ENCODE results near the gene STK24. TPM values are rescaled to one million over a fixed set of nuclear protein-coding genes. Genes with fewer than 3 reads are reported as not detected.

Gene STK24
- total RNA-seq, 1 experiment from 2014 or later: 55.3 TPM

GRCh38 chr13:98565726-98566565, 11.0 kb downstream of the STK24 start:
- in situ Hi-C loops (cut with HindIII; ENCODE audit: low pct_unique_long_range_greater_than_20kb, low sequenced_read_pairs): no loop called here
- no peak for DNase-seq (ENCODE audit: low read depth, low spot score)

GRCh38 chr13:98564204-98564603, 12.7 kb downstream of the STK24 start:
- in situ Hi-C loops (cut with HindIII; ENCODE audit: low pct_unique_long_range_greater_than_20kb, low sequenced_read_pairs): no loop called here

GRCh38 chr13:98563071-98563470, 13.8 kb downstream of the STK24 start:
- no peak for DNase-seq (ENCODE audit: low read depth, low spot score)
- in situ Hi-C loops (cut with HindIII; ENCODE audit: low pct_unique_long_range_greater_than_20kb, low sequenced_read_pairs): no loop called here

More at GRCh38 chr13:98564204-98564603, 12.7 kb downstream of the STK24 start:
- DNase-seq (ENCODE audit: low read depth, low spot score): no peak

- no peak for DNase-seq (ENCODE audit: low read depth, low spot score)
- in situ Hi-C loops (cut with HindIII; ENCODE audit: low pct_unique_long_range_greater_than_20kb, low sequenced_read_pairs): no loop called here
Measured at GRCh38 chr13:98559169-98559568, 17.7 kb downstream of the STK24 start.

GRCh38 chr13:98557937-98558792, 18.7 kb downstream of the STK24 start:
- DNase-seq (ENCODE audit: low read depth, low spot score): no peak
- in situ Hi-C loops (cut with HindIII; ENCODE audit: low pct_unique_long_range_greater_than_20kb, low sequenced_read_pairs): no loop called here

GRCh38 chr13:98556968-98557631, 19.8 kb downstream of the STK24 start:
- DNase-seq (ENCODE audit: low read depth, low spot score): no peak

GRCh38 chr13:98556142-98556816, 20.6 kb downstream of the STK24 start:
- in situ Hi-C loops (cut with HindIII; ENCODE audit: low pct_unique_long_range_greater_than_20kb, low sequenced_read_pairs): no loop called here
- DNase-seq (ENCODE audit: low read depth, low spot score): no peak

More at GRCh38 chr13:98556968-98557631, 19.8 kb downstream of the STK24 start:
- in situ Hi-C loops (cut with HindIII; ENCODE audit: low pct_unique_long_range_greater_than_20kb, low sequenced_read_pairs): no loop called here

GRCh38 chr13:98549728-98550317, 27.1 kb downstream of the STK24 start:
- in situ Hi-C loops (cut with HindIII; ENCODE audit: low pct_unique_long_range_greater_than_20kb, low sequenced_read_pairs): no loop called here
- DNase-seq (ENCODE audit: low read depth, low spot score): no peak

GRCh38 chr13:98549006-98549727, 27.7 kb downstream of the STK24 start:
- no peak for DNase-seq (ENCODE audit: low read depth, low spot score)
- in situ Hi-C loops (cut with HindIII; ENCODE audit: low pct_unique_long_range_greater_than_20kb, low sequenced_read_pairs): no loop called here

GRCh38 chr13:98548230-98548629, 28.7 kb downstream of the STK24 start:
- DNase-seq (ENCODE audit: low read depth, low spot score): no peak
- in situ Hi-C loops (cut with HindIII; ENCODE audit: low pct_unique_long_range_greater_than_20kb, low sequenced_read_pairs): no loop called here

GRCh38 chr13:98547455-98547854, 29.5 kb downstream of the STK24 start:
- in situ Hi-C loops (cut with HindIII; ENCODE audit: low pct_unique_long_range_greater_than_20kb, low sequenced_read_pairs): no loop called here
- no peak for DNase-seq (ENCODE audit: low read depth, low spot score)

- no peak for DNase-seq (ENCODE audit: low read depth, low spot score)
- in situ Hi-C loops (cut with HindIII; ENCODE audit: low pct_unique_long_range_greater_than_20kb, low sequenced_read_pairs): no loop called here
Measured at GRCh38 chr13:98546402-98546801, 30.5 kb downstream of the STK24 start.

GRCh38 chr13:98544104-98544710, 32.7 kb downstream of the STK24 start:
- in situ Hi-C loops (cut with HindIII; ENCODE audit: low pct_unique_long_range_greater_than_20kb, low sequenced_read_pairs): no loop called here
- no peak for DNase-seq (ENCODE audit: low read depth, low spot score)

GRCh38 chr13:98543378-98544103, 33.4 kb downstream of the STK24 start:
- DNase-seq (ENCODE audit: low read depth, low spot score): no peak
- in situ Hi-C loops (cut with HindIII; ENCODE audit: low pct_unique_long_range_greater_than_20kb, low sequenced_read_pairs): no loop called here

- in situ Hi-C loops (cut with HindIII; ENCODE audit: low pct_unique_long_range_greater_than_20kb, low sequenced_read_pairs): no loop called here
- DNase-seq (ENCODE audit: low read depth, low spot score): no peak
Measured at GRCh38 chr13:98542568-98543377, 34.1 kb downstream of the STK24 start.

All from SK-MEL-5 (cell line).